Measurements from ENCODE around the gene COL25A1. TPM values are rescaled to one million over a fixed set of nuclear protein-coding genes. Genes with fewer than 3 reads are reported as not detected.

The COL25A1 gene
- total RNA-seq, 1 experiment from 2014 or later: not detected

DNA sequence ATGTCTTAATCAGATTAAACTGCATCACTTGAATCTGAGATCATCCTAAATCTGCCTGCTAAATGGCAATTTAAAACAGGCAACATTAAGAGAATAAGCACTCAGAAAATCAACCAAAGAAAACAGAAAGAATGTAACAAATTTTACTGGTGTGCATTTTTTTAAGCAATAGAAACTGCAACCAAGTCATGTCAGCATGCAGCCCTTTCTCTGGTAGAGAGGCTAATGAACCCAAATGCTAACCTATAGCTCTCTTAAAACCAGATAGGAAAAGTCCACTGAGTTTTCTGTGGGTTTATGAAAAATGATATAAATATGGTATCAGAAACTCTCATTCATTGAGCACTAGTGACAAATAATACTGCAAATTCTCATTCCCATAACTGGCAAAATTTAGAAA is 35.6 kb downstream of the COL25A1 start:
- TF ChIP-seq POLR2AphosphoS5 (IDR thresholded peaks at IDR 0.05; ENCODE audit: low read depth, low read length) (no peak), SRF (IDR thresholded peaks at IDR 0.05; ENCODE audit: low read depth) (no peak), TCF7L2 (IDR thresholded peaks at IDR 0.05; ENCODE audit: borderline replicate concordance, extremely low read depth, insufficient read depth, insufficient read length) (no peak), YY1 (IDR thresholded peaks at IDR 0.05; ENCODE audit: extremely low read depth, insufficient replicate concordance, low read depth, low read length) (no peak), RAD21 (IDR thresholded peaks at IDR 0.05; ENCODE audit: low read depth) (no peak), CBX3 (IDR thresholded peaks at IDR 0.05; ENCODE audit: low read depth) (no peak), JUND (IDR thresholded peaks at IDR 0.05) (no peak), POLR2A (IDR thresholded peaks at IDR 0.05; ENCODE audit: borderline replicate concordance, extremely low read depth, insufficient read depth, insufficient read length) (no peak), MAX (IDR thresholded peaks at IDR 0.05) (no peak), EZH2 (IDR thresholded peaks at IDR 0.05) (no peak), EZH2phosphoT487 (IDR thresholded peaks at IDR 0.05; ENCODE audit: borderline replicate concordance) (no peak), FOSL1 (IDR thresholded peaks at IDR 0.05; ENCODE audit: low read depth) (no peak), CEBPB (IDR thresholded peaks at IDR 0.05; ENCODE audit: low read depth) (no peak), SP1 (IDR thresholded peaks at IDR 0.05; ENCODE audit: low read depth) (no peak), SIN3A (IDR thresholded peaks at IDR 0.05; ENCODE audit: low read depth) (no peak)
- TF ChIP-seq, protein P1, sequence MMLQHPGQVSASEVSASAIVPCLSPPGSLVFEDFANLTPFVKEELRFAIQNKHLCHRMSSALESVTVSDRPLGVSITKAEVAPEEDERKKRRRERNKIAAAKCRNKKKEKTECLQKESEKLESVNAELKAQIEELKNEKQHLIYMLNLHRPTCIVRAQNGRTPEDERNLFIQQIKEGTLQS (IDR thresholded peaks at IDR 0.05): no peak
- TF ChIP-seq, protein P2, sequence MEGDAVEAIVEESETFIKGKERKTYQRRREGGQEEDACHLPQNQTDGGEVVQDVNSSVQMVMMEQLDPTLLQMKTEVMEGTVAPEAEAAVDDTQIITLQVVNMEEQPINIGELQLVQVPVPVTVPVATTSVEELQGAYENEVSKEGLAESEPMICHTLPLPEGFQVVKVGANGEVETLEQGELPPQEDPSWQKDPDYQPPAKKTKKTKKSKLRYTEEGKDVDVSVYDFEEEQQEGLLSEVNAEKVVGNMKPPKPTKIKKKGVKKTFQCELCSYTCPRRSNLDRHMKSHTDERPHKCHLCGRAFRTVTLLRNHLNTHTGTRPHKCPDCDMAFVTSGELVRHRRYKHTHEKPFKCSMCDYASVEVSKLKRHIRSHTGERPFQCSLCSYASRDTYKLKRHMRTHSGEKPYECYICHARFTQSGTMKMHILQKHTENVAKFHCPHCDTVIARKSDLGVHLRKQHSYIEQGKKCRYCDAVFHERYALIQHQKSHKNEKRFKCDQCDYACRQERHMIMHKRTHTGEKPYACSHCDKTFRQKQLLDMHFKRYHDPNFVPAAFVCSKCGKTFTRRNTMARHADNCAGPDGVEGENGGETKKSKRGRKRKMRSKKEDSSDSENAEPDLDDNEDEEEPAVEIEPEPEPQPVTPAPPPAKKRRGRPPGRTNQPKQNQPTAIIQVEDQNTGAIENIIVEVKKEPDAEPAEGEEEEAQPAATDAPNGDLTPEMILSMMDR (IDR thresholded peaks at IDR 0.05 in 2 of 3, conservative IDR thresholded peaks at IDR 0.05 in 1 of 3; ENCODE audit: borderline replicate concordance in 1 of 3, insufficient read depth in 1 of 3, low read depth in 2 of 3, low read length in 2 of 3): no peak
- TF ChIP-seq, protein P3, sequence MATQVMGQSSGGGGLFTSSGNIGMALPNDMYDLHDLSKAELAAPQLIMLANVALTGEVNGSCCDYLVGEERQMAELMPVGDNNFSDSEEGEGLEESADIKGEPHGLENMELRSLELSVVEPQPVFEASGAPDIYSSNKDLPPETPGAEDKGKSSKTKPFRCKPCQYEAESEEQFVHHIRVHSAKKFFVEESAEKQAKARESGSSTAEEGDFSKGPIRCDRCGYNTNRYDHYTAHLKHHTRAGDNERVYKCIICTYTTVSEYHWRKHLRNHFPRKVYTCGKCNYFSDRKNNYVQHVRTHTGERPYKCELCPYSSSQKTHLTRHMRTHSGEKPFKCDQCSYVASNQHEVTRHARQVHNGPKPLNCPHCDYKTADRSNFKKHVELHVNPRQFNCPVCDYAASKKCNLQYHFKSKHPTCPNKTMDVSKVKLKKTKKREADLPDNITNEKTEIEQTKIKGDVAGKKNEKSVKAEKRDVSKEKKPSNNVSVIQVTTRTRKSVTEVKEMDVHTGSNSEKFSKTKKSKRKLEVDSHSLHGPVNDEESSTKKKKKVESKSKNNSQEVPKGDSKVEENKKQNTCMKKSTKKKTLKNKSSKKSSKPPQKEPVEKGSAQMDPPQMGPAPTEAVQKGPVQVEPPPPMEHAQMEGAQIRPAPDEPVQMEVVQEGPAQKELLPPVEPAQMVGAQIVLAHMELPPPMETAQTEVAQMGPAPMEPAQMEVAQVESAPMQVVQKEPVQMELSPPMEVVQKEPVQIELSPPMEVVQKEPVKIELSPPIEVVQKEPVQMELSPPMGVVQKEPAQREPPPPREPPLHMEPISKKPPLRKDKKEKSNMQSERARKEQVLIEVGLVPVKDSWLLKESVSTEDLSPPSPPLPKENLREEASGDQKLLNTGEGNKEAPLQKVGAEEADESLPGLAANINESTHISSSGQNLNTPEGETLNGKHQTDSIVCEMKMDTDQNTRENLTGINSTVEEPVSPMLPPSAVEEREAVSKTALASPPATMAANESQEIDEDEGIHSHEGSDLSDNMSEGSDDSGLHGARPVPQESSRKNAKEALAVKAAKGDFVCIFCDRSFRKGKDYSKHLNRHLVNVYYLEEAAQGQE (IDR thresholded peaks at IDR 0.05; ENCODE audit: low read depth): no peak
- Histone ChIP-seq H3K9me3 (ENCODE audit: control insufficient read depth in 1 of 2, insufficient read depth in 1 of 2, low read depth in 1 of 2, low read length in 2 of 2) (no peaks in the 10 kb centered on the region), H3K36me3 (ENCODE audit: control insufficient read depth in 1 of 2, insufficient read depth in 2 of 2, low read length in 2 of 2) (no peaks in the 10 kb centered on the region), H3K9me2 (ENCODE audit: insufficient read depth) (no peaks in the 10 kb centered on the region), H3K27me3 (ENCODE audit: insufficient read depth, low read length) (peaks cover 41% of the 10 kb centered on the region), H2AFZ (ENCODE audit: low read depth, low read length, poor library complexity, severe bottlenecking) (no peak overlapping the region), H3K27ac (ENCODE audit: low read depth, low read length) (no peak overlapping the region), H3K4me3 (replicated peaks in 1 of 2; ENCODE audit: low read depth in 1 of 2, low read length in 2 of 2) (no peak overlapping the region), H3K9ac (ENCODE audit: low read length) (no peak overlapping the region), H3K79me2 (ENCODE audit: insufficient read depth, low read length) (no peaks in the 10 kb centered on the region), H4K20me1 (ENCODE audit: insufficient read depth) (no peaks in the 10 kb centered on the region), H3K4me1 (ENCODE audit: control insufficient read depth in 1 of 2, insufficient read depth in 2 of 2, low read length in 2 of 2) (no peaks in the 10 kb centered on the region), H3K4me2 (ENCODE audit: low read length) (no peak overlapping the region)
- RAD21 ChIA-PET (ENCODE audit: low non-redundant PET in 1 of 2, low total read pairs in 2 of 2, uncharacterized antibody in 2 of 2, unreplicated experiment in 2 of 2): no interaction called here
- CTCF ChIA-PET: no interaction called here
- intact Hi-C loops (cut with micrococcal nuclease): no loop called here
- DNase-seq (ENCODE audit: low read depth, low spot score) (no peak), ATAC-seq (no peak)
- POLR2A ChIA-PET: no interaction called here
- no TSS peak for BruUV-seq (replicated peaks)
